Measurements from ENCODE around the gene VEGFD.

VEGFD gene

GRCh38 chrX:15373976-15374375 lies 10.2 kb downstream of the VEGFD start:
- Histone ChIP-seq H3K4me1 (no peaks in the 10 kb centered on the region), H3K27me3 (peaks cover 97% of the 10 kb centered on the region), H3K9ac (no peak overlapping the region), H3K36me3 (no peaks in the 10 kb centered on the region), H3K4me3 (no peak overlapping the region), H4K20me1 (no peaks in the 10 kb centered on the region; the same call in 1 of the 2 replicates), H3K27ac (no peak overlapping the region), H3K4me2 (no peak overlapping the region), H3K9me3 (no peaks in the 10 kb centered on the region)
- TF ChIP-seq Cebpa-rat (IDR thresholded peaks at IDR 0.05): no peak

GRCh38 chrX:15366506-15367352 lies 17.5 kb downstream of the VEGFD start:
- Histone ChIP-seq H3K9ac (no peak overlapping the region), H3K9me3 (no peaks in the 10 kb centered on the region), H4K20me1 (peaks cover 10% of the 10 kb centered on the region; the same call in 1 of the 2 replicates), H3K27ac (no peak overlapping the region), H3K4me3 (no peak overlapping the region), H3K27me3 (peaks cover 92% of the 10 kb centered on the region), H3K4me2 (no peak overlapping the region), H3K36me3 (no peaks in the 10 kb centered on the region), H3K4me1 (no peaks in the 10 kb centered on the region)
- no peak for TF ChIP-seq Cebpa-rat (IDR thresholded peaks at IDR 0.05)

- peaks cover 5% of the 10 kb centered on the region; the same call in 1 of the 2 replicates for H4K20me1 ChIP-seq
- H3K9ac ChIP-seq: no peak overlapping the region
- no peaks in the 10 kb centered on the region for H3K4me1 ChIP-seq
- no peak overlapping the region for H3K27ac ChIP-seq
- no peak overlapping the region for H3K4me2 ChIP-seq
- peaks cover 92% of the 10 kb centered on the region for H3K27me3 ChIP-seq
- H3K4me3 ChIP-seq: no peak overlapping the region
- TF ChIP-seq Cebpa-rat (IDR thresholded peaks at IDR 0.05): no peak
- H3K36me3 ChIP-seq: no peaks in the 10 kb centered on the region
- no peaks in the 10 kb centered on the region for H3K9me3 ChIP-seq
These were observed 24.5 kb downstream of the VEGFD start for GRCh38 chrX:15359701-15360100.

GRCh38 chrX:15358533-15358932 lies 25.7 kb downstream of the VEGFD start:
- Histone ChIP-seq H3K27me3 (peaks cover 88% of the 10 kb centered on the region), H3K4me1 (no peaks in the 10 kb centered on the region), H3K36me3 (no peaks in the 10 kb centered on the region), H3K27ac (no peak overlapping the region), H4K20me1 (no peaks in the 10 kb centered on the region), H3K4me3 (no peak overlapping the region), H3K9me3 (no peaks in the 10 kb centered on the region), H3K4me2 (no peak overlapping the region), H3K9ac (no peak overlapping the region)
- TF ChIP-seq Cebpa-rat (IDR thresholded peaks at IDR 0.05): no peak

- H3K27ac ChIP-seq: no peak overlapping the region
- no peaks in the 10 kb centered on the region for H3K36me3 ChIP-seq
These were observed 27.8 kb downstream of the VEGFD start for GRCh38 chrX:15356444-15356843.

GRCh38 chrX:15350329-15350996 lies 33.8 kb downstream of the VEGFD start:
- no peak overlapping the region for H3K4me3 ChIP-seq
- H4K20me1 ChIP-seq: peaks cover 19% of the 10 kb centered on the region; the same call in 1 of the 2 replicates
- no peaks in the 10 kb centered on the region for H3K4me1 ChIP-seq
- no peak overlapping the region for H3K4me2 ChIP-seq
- peaks cover 81% of the 10 kb centered on the region for H3K27me3 ChIP-seq
- H3K27ac ChIP-seq: no peak overlapping the region
- no peaks in the 10 kb centered on the region for H3K36me3 ChIP-seq
- TF ChIP-seq Cebpa-rat (IDR thresholded peaks at IDR 0.05): no peak
- H3K9me3 ChIP-seq: no peaks in the 10 kb centered on the region
- no peak overlapping the region for H3K9ac ChIP-seq

More at GRCh38 chrX:15356444-15356843, 27.8 kb downstream of the VEGFD start:
- H3K9me3 ChIP-seq: no peaks in the 10 kb centered on the region
- no peak overlapping the region for H3K4me3 ChIP-seq
- peaks cover 90% of the 10 kb centered on the region for H3K27me3 ChIP-seq
- no peaks in the 10 kb centered on the region for H3K4me1 ChIP-seq
- TF ChIP-seq Cebpa-rat (IDR thresholded peaks at IDR 0.05): no peak
- no peak overlapping the region for H3K9ac ChIP-seq
- no peak overlapping the region for H3K4me2 ChIP-seq
- H4K20me1 ChIP-seq: no peaks in the 10 kb centered on the region

- Histone ChIP-seq H3K27me3 (peaks cover 85% of the 10 kb centered on the region), H3K4me2 (no peak overlapping the region)
- no peak for TF ChIP-seq Cebpa-rat (IDR thresholded peaks at IDR 0.05)
These were observed 35.2 kb downstream of the VEGFD start for GRCh38 chrX:15349046-15349445.

GRCh38 chrX:15345976-15346375 lies 38.2 kb downstream of the VEGFD start:
- Histone ChIP-seq H3K4me3 (no peak overlapping the region), H3K4me1 (no peaks in the 10 kb centered on the region), H3K27ac (no peak overlapping the region), H3K36me3 (no peaks in the 10 kb centered on the region), H4K20me1 (peaks cover 22% of the 10 kb centered on the region; the same call in 1 of the 2 replicates), H3K9ac (no peak overlapping the region), H3K4me2 (no peak overlapping the region), H3K9me3 (no peaks in the 10 kb centered on the region), H3K27me3 (peaks cover 89% of the 10 kb centered on the region)
- TF ChIP-seq Cebpa-rat (IDR thresholded peaks at IDR 0.05): no peak

More at GRCh38 chrX:15349046-15349445, 35.2 kb downstream of the VEGFD start:
- Histone ChIP-seq H3K9ac (no peak overlapping the region), H4K20me1 (peaks cover 19% of the 10 kb centered on the region; the same call in 1 of the 2 replicates), H3K36me3 (no peaks in the 10 kb centered on the region), H3K4me1 (no peaks in the 10 kb centered on the region), H3K9me3 (no peaks in the 10 kb centered on the region), H3K4me3 (no peak overlapping the region), H3K27ac (no peak overlapping the region)

GRCh38 chrX:15344106-15344505 lies 40.1 kb downstream of the VEGFD start:
- H4K20me1 ChIP-seq: peaks cover 24% of the 10 kb centered on the region; the same call in 1 of the 2 replicates
- H3K27ac ChIP-seq: no peak overlapping the region
- no peak for TF ChIP-seq Cebpa-rat (IDR thresholded peaks at IDR 0.05)
- H3K36me3 ChIP-seq: no peaks in the 10 kb centered on the region
- no peaks in the 10 kb centered on the region for H3K9me3 ChIP-seq
- H3K4me3 ChIP-seq: no peak overlapping the region
- H3K9ac ChIP-seq: no peak overlapping the region
- H3K4me1 ChIP-seq: no peaks in the 10 kb centered on the region
- H3K27me3 ChIP-seq: peaks cover 95% of the 10 kb centered on the region
- no peak overlapping the region for H3K4me2 ChIP-seq

GRCh38 chrX:15343075-15343476 lies 41.1 kb downstream of the VEGFD start:
- Histone ChIP-seq H3K4me2 (no peak overlapping the region), H3K27ac (no peak overlapping the region), H4K20me1 (peaks cover 17% of the 10 kb centered on the region; the same call in 1 of the 2 replicates), H3K27me3 (peaks cover 95% of the 10 kb centered on the region), H3K4me1 (no peaks in the 10 kb centered on the region), H3K9me3 (no peaks in the 10 kb centered on the region), H3K36me3 (no peaks in the 10 kb centered on the region), H3K4me3 (no peak overlapping the region), H3K9ac (no peak overlapping the region)
- no peak for TF ChIP-seq Cebpa-rat (IDR thresholded peaks at IDR 0.05)

All from BLaER1 (cell line).